Endothelial cell of umbilical vein (primary cell): ENCODE data around the gene GIN1. TPM values are rescaled to one million over a fixed set of nuclear protein-coding genes. Genes with fewer than 3 reads are reported as not detected.

Experiments
- BruUV-seq: library from RNA; stranded (reverse); fragments of 400-500 nt; replicated peaks from 2 replicates; lab custom pipeline; 2021; lab: Mats Ljungman, UMichigan
- CTCF ChIA-PET: fragments of 300-600, 350-600 bp; sonication (Branson Sonifier 250); formaldehyde crosslinking; loops from one replicate; lab custom pipeline; 2021; ENCODE audit warnings: antibody characterized with exemption, inconsistent platforms; lab: Charles Lee
- POLR2A ChIA-PET: fragments of 300-600, 350-600 bp; sonication (Branson Sonifier 250); formaldehyde crosslinking; loops from one replicate; lab custom pipeline; 2021; ENCODE audit warnings: antibody characterized with exemption, inconsistent platforms; lab: Charles Lee
- DNase-seq: peaks from one replicate; pipeline ENCODE4 v3.0.0-alpha.2; 2011; ENCODE audit warnings: low read depth, low spot score
- FAIRE-seq: peaks from 2 replicates; lab custom pipeline; 2011; peaks lifted over from hg19 to GRCh38; lab: Jason Lieb, UNC
- H2AFZ ChIP-seq: 2 replicates; pipeline ENCODE4 v1.6.0; 2012; ENCODE audit warnings: low read depth, low read length, control low read depth, inconsistent platforms
- H3K27ac ChIP-seq: 2 replicates; pipeline ENCODE4 v1.5.1; 2011; ENCODE audit warnings: low read depth, mild to moderate bottlenecking, control low read depth, low read length, moderate library complexity; ENCODE audit not compliant: insufficient read depth
- H3K27me3 ChIP-seq, 2 experiments: 2 replicates each; pipeline versions ENCODE4 v1.6.0 to v1.6.1; 2011; ENCODE audit warnings: low read length in 2 of 2, mixed read lengths in 1 of 2; ENCODE audit not compliant: control insufficient read depth in 2 of 2, insufficient read depth in 2 of 2
- H3K36me3 ChIP-seq, 2 experiments: 2 replicates in 1 of 2; 3 replicates in 1 of 2; pipeline ENCODE4 v1.5.1; 2011; ENCODE audit warnings: low read length in 2 of 2, mild to moderate bottlenecking in 1 of 2, moderate library complexity in 1 of 2; ENCODE audit not compliant: control insufficient read depth in 2 of 2, insufficient read depth in 2 of 2; ENCODE audit errors: extremely low read depth in 1 of 2
- H3K4me1 ChIP-seq: 3 replicates; pipeline ENCODE4 v1.5.1; 2011; ENCODE audit warnings: mild to moderate bottlenecking, low read length; ENCODE audit not compliant: control insufficient read depth, insufficient read depth; ENCODE audit errors: extremely low read depth
- H3K4me2 ChIP-seq: 2 replicates; pipeline ENCODE4 v1.6.1; 2011; ENCODE audit warnings: low read length, control low read depth, mixed read lengths; ENCODE audit not compliant: insufficient read depth
- H3K4me3 ChIP-seq, 3 experiments: fragments of 200-600 bp in 1 of 3; sonication (generic), shearing (Covaris generic) in 1 of 3; replicated peaks in 1 of 3; 2 replicates each; pipeline ENCODE4 v1.5.1; 2011 to 2016; ENCODE audit warnings: control low read depth in 3 of 3, low read length in 3 of 3, mild to moderate bottlenecking in 2 of 3, inconsistent platforms in 1 of 3, low read depth in 1 of 3, moderate library complexity in 1 of 3; ENCODE audit not compliant: insufficient read depth in 1 of 3
- H3K79me2 ChIP-seq: 2 replicates; pipeline ENCODE4 v1.6.0; 2012; ENCODE audit warnings: low read length, inconsistent platforms; ENCODE audit not compliant: control insufficient read depth, insufficient read depth
- H3K9ac ChIP-seq: replicated peaks from 2 replicates; pipeline ENCODE3; 2011; ENCODE audit warnings: low read length, control low read depth; ENCODE audit not compliant: insufficient read depth; ENCODE audit errors: extremely low read depth
- H3K9me1 ChIP-seq: replicated peaks from 3 replicates; pipeline ENCODE4 v1.6.0; 2011; ENCODE audit warnings: mild to moderate bottlenecking, low read length; ENCODE audit not compliant: control insufficient read depth, insufficient read depth; ENCODE audit errors: extremely low read depth
- H3K9me3 ChIP-seq: replicated peaks from 2 replicates; pipeline ENCODE4 v1.5.1; 2012; ENCODE audit warnings: low read length, inconsistent platforms; ENCODE audit not compliant: control insufficient read depth, insufficient read depth
- H4K20me1 ChIP-seq: replicated peaks from 2 replicates; pipeline ENCODE3; 2011; ENCODE audit warnings: mild to moderate bottlenecking, low read length; ENCODE audit not compliant: control insufficient read depth, insufficient read depth; ENCODE audit errors: extremely low read depth
- EZH2 ChIP-seq: IDR thresholded peaks from 2 replicates; pipeline ENCODE4 v1.6.1; 2012; ENCODE audit warnings: borderline replicate concordance, low read depth, mild to moderate bottlenecking, moderate library complexity, low read length, inconsistent platforms; ENCODE audit not compliant: severe bottlenecking
- FOS ChIP-seq: IDR thresholded peaks from 2 replicates; pipeline ENCODE4 v1.6.1; 2011; ENCODE audit warnings: mild to moderate bottlenecking, low read length, moderate library complexity, borderline replicate concordance; ENCODE audit not compliant: insufficient read depth
- GATA2 ChIP-seq: IDR thresholded peaks from 2 replicates; pipeline ENCODE4 v1.7.0; 2011; ENCODE audit warnings: low read depth, mild to moderate bottlenecking, moderate library complexity, mixed read lengths, low read length; ENCODE audit not compliant: insufficient read length, insufficient read depth
- JUN ChIP-seq: IDR thresholded peaks from 2 replicates; pipeline ENCODE4 v1.6.1; 2011; ENCODE audit warnings: borderline replicate concordance, low read depth; ENCODE audit not compliant: insufficient read length, insufficient read depth
- MYC ChIP-seq: IDR thresholded peaks from one replicate; pipeline ENCODE4 v1.6.1; 2011; ENCODE audit warnings: mild to moderate bottlenecking, low read depth, low read length
- POLR2A ChIP-seq: IDR thresholded peaks from 2 replicates; pipeline ENCODE4 v1.6.1; 2012; ENCODE audit warnings: low read depth, mild to moderate bottlenecking, control low read depth, low read length
- POLR2AphosphoS5 ChIP-seq: IDR thresholded peaks from 2 replicates; pipeline ENCODE4 v1.6.1; 2012; ENCODE audit warnings: low read depth, mild to moderate bottlenecking, control low read depth, low read length, moderate library complexity; ENCODE audit not compliant: insufficient read depth
- dilution Hi-C: fragments of 300-500 bp; cut with MboI; formaldehyde crosslinking; loops from one replicate; pipeline ENCODE4 v1.15.0; 2019; ENCODE audit warnings: low sequenced_read_pairs; ENCODE audit not compliant: extremely low pct_ligation_motif_present
- intact Hi-C: fragments of 100-400 bp; cut with micrococcal nuclease; formaldehyde crosslinking; loops from one replicate; pipeline ENCODE4 v1.10.0; 2022
- polyA plus RNA-seq, 4 experiments: library from polyadenylated mRNA; depleted of rRNA in 3 of 4; stranded (reverse) in 3 of 4; unstranded in 1 of 4; fragments of >200 nt; gene quantifications; 2 replicates each; pipeline versions ENCODE4 v1.2.1 to v1.2.3, GENCODE V29; 2011 to 2012; ENCODE audit warnings: missing spikeins in 1 of 4
- total RNA-seq: library from RNA; stranded (reverse); gene quantifications from 2 replicates; pipeline ENCODE4 v1.2.3, GENCODE V29; 2021
- TF ChIP-seq, protein P1 (sequence below), 2 donors: IDR thresholded peaks; 1 replicate in 1 of 2; 2 replicates in 1 of 2; pipeline ENCODE4 v1.5.1; 2011; ENCODE audit warnings: low read length in 2 of 2, mild to moderate bottlenecking in 2 of 2, moderate library complexity in 2 of 2, control low read depth in 1 of 2, inconsistent platforms in 1 of 2, low read depth in 1 of 2; ENCODE audit not compliant: insufficient read depth in 1 of 2; ENCODE audit errors: extremely low read depth in 1 of 2
- TF ChIP-seq, protein P2 (sequence below): IDR thresholded peaks from 2 replicates; pipeline ENCODE4 v1.6.1; 2011; ENCODE audit not compliant: insufficient read depth, insufficient read length

Gene GIN1
- total and polyA plus RNA-seq, 2 donors (not counting 3 experiments of a cell fraction or from before 2014, with no cell fraction given): 0.98 to 4.4 TPM

DNA sequence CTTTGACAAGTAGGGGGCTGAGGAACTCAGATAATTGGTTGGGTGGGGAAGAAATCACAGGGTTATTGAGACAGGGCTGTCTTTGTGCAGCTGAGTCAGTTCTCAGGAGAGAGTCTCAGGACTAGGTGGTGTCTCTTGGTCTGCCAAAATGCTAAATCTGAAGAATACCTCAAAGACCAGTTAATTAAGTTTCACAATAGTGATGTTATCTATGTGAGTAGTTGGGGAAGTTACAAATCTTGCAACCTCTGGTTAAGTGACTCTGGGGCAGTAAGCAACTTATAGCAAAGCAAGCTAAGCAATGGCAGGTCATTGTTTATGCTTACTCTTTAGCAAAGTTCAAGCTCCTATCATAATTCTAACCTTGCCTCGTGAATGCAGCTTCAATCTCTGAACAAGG lies 53.6 kb downstream of the GIN1 start:
- intact Hi-C loops (no loop called here), dilution Hi-C loops (no loop called here)
- BruUV-seq: no TSS peak
- H3K36me3 ChIP-seq: no peaks in the 10 kb centered on the region
- no peak for TF ChIP-seq EZH2
- no peak for TF ChIP-seq POLR2A
- no peak for TF ChIP-seq JUN
- TF ChIP-seq GATA2: no peak
- TF ChIP-seq, protein P1, sequence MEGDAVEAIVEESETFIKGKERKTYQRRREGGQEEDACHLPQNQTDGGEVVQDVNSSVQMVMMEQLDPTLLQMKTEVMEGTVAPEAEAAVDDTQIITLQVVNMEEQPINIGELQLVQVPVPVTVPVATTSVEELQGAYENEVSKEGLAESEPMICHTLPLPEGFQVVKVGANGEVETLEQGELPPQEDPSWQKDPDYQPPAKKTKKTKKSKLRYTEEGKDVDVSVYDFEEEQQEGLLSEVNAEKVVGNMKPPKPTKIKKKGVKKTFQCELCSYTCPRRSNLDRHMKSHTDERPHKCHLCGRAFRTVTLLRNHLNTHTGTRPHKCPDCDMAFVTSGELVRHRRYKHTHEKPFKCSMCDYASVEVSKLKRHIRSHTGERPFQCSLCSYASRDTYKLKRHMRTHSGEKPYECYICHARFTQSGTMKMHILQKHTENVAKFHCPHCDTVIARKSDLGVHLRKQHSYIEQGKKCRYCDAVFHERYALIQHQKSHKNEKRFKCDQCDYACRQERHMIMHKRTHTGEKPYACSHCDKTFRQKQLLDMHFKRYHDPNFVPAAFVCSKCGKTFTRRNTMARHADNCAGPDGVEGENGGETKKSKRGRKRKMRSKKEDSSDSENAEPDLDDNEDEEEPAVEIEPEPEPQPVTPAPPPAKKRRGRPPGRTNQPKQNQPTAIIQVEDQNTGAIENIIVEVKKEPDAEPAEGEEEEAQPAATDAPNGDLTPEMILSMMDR (IDR thresholded peaks at IDR 0.05; ENCODE audit: extremely low read depth in 1 of 2, insufficient read depth in 1 of 2, low read depth in 1 of 2, low read length in 2 of 2): no peak
- TF ChIP-seq, protein P2, sequence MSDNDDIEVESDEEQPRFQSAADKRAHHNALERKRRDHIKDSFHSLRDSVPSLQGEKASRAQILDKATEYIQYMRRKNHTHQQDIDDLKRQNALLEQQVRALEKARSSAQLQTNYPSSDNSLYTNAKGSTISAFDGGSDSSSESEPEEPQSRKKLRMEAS: no peak
- no peak for TF ChIP-seq FOS
- TF ChIP-seq MYC: no peak
- TF ChIP-seq POLR2AphosphoS5: no peak
- H4K20me1 ChIP-seq: no peaks in the 10 kb centered on the region
- no peak overlapping the region for H3K4me3 ChIP-seq
- no peaks in the 10 kb centered on the region for H3K79me2 ChIP-seq
- DNase-seq (no peak), FAIRE-seq (no peak)
- H3K4me2 ChIP-seq: no peak overlapping the region
- no peaks in the 10 kb centered on the region for H3K4me1 ChIP-seq
- H3K9me3 ChIP-seq: no peaks in the 10 kb centered on the region
- H2AFZ ChIP-seq: no peak overlapping the region
- no peaks in the 10 kb centered on the region for H3K9me1 ChIP-seq
- no peak overlapping the region for H3K9ac ChIP-seq
- no peak overlapping the region for H3K27ac ChIP-seq
- POLR2A ChIA-PET: no interaction called here
- H3K27me3 ChIP-seq: no peaks in the 10 kb centered on the region
- CTCF ChIA-PET: no interaction called here
